GM19238 (cell line): ENCODE results near the gene ZNF26.
"Not testable (repeated sequence)": the region's sequence is repeated elsewhere in the genome, so short reads cannot be mapped to it uniquely, and the experiment has no call there.

Source experiments
- DNase-seq: peaks from one replicate; pipeline ENCODE4 v3.0.0; 2011; ENCODE audit warnings: low spot score; ENCODE audit not compliant: insufficient read length

The ZNF26 gene

GRCh38 chr12:132986001-132986884 lies at the start of gene ZNF26:
Gene ZNF26 (plus strand): TSS chr12:132986367. CDS start chr12:132986841, 474 bp downstream.
- DNase-seq, result peak; percentile 94

- DNase-seq, result not testable (repeated sequence)
Measured at GRCh38 chr12:132936921-132937320, 49.2 kb upstream of the ZNF26 start.

GRCh38 chr12:132937476-132937875 lies 48.7 kb upstream of the ZNF26 start:
- no peak for DNase-seq

- not testable (repeated sequence) for DNase-seq
Measured at GRCh38 chr12:132938807-132939206, 47.4 kb upstream of the ZNF26 start.

GRCh38 chr12:132940071-132940719 lies 46.0 kb upstream of the ZNF26 start:
- DNase-seq, result no peak

GRCh38 chr12:132941336-132941954 lies 44.7 kb upstream of the ZNF26 start:
- DNase-seq, result no peak

GRCh38 chr12:132942611-132943010 lies 43.6 kb upstream of the ZNF26 start:
- no peak for DNase-seq

GRCh38 chr12:132945806-132946205 lies 40.4 kb upstream of the ZNF26 start:
- no peak for DNase-seq

GRCh38 chr12:132946246-132946820 lies 39.8 kb upstream of the ZNF26 start:
- no peak for DNase-seq

GRCh38 chr12:132948146-132949066 lies 37.8 kb upstream of the ZNF26 start:
- DNase-seq, result no peak

GRCh38 chr12:132949936-132950837 lies 36.0 kb upstream of the ZNF26 start:
- no peak for DNase-seq

- no peak for DNase-seq
Measured at GRCh38 chr12:132950844-132951535, 35.2 kb upstream of the ZNF26 start.

GRCh38 chr12:132951649-132952048 lies 34.5 kb upstream of the ZNF26 start:
- DNase-seq, result no peak

GRCh38 chr12:132952371-132953162 lies 33.6 kb upstream of the ZNF26 start:
- no peak for DNase-seq

GRCh38 chr12:132953163-132953425 lies 33.1 kb upstream of the ZNF26 start:
- DNase-seq, result no peak

- DNase-seq, result no peak
Measured at GRCh38 chr12:132953771-132954170, 32.4 kb upstream of the ZNF26 start.

GRCh38 chr12:132954471-132955048 lies 31.6 kb upstream of the ZNF26 start:
- no peak for DNase-seq
